GM12878 (cell line): ENCODE data around the gene SUPT3H. TPM values are rescaled to one million over a fixed set of nuclear protein-coding genes. Genes with fewer than 3 reads are reported as not detected.

ENCODE experiments used
- ATAC-seq: fragments of 200-7000 bp; cut with Tn5 transposase; 3 replicates; pipeline ENCODE4 v1.9.1; 2020; ENCODE audit warnings: mild to moderate bottlenecking, moderate library complexity
- BruUV-seq: library from RNA; stranded (reverse); fragments of 400-500 nt; replicated peaks from 2 replicates; lab custom pipeline; 2021; lab: Mats Ljungman, UMichigan
- CTCF ChIA-PET: fragments of 300-600 bp; sonication (Branson Sonifier 250); formaldehyde crosslinking; extraction: SDS; loops from one replicate; lab custom pipeline; 2021; ENCODE audit warnings: inconsistent platforms; lab: Yijun Ruan, JAX
- POLR2A ChIA-PET: fragments of 350-600 bp; formaldehyde crosslinking; extraction: SDS; loops from one replicate; lab custom pipeline; 2021; ENCODE audit warnings: inconsistent platforms; lab: Charles Lee
- RAD21 ChIA-PET: fragments of 300-600 bp; sonication (Branson Sonifier 250); formaldehyde crosslinking; loops from one replicate; lab custom pipeline; 2023; ENCODE audit warnings: antibody characterized with exemption; ENCODE audit not compliant: unreplicated experiment; lab: Charles Lee
- SMC1A ChIA-PET: fragments of 300-600 bp; sonication (Branson Sonifier 250); formaldehyde crosslinking; loops from one replicate; lab custom pipeline; 2023; ENCODE audit not compliant: unreplicated experiment, uncharacterized antibody; lab: Charles Lee
- DNase-seq: peaks from one replicate; pipeline ENCODE4 v3.0.0-alpha.2; 2011; ENCODE audit warnings: low read depth, low spot score
- FAIRE-seq: peaks from 3 replicates; lab custom pipeline; 2011; peaks lifted over from hg19 to GRCh38; lab: Jason Lieb, UNC
- H2AFZ ChIP-seq: 2 replicates; pipeline ENCODE4 v1.6.0; 2011; ENCODE audit warnings: low read depth, low read length, control low read depth; ENCODE audit not compliant: control insufficient read depth
- H3K27ac ChIP-seq: 2 replicates; pipeline ENCODE4 v1.5.1; 2011; ENCODE audit warnings: control low read depth; ENCODE audit not compliant: control insufficient read depth, insufficient read depth
- H3K27me3 ChIP-seq, 2 experiments: replicated peaks in 1 of 2; 2 replicates each; pipeline versions ENCODE4 v1.6.0 to v1.6.1; 2011; ENCODE audit warnings: low read length in 1 of 2; ENCODE audit not compliant: control insufficient read depth in 2 of 2, insufficient read depth in 2 of 2
- H3K36me3 ChIP-seq, 2 experiments: 2 replicates each; pipeline ENCODE4 v1.5.1; 2011; ENCODE audit warnings: low read length in 1 of 2; ENCODE audit not compliant: control insufficient read depth in 2 of 2, insufficient read depth in 2 of 2
- H3K4me1 ChIP-seq: 2 replicates; pipeline ENCODE4 v1.6.1; 2011; ENCODE audit warnings: mild to moderate bottlenecking, low read length, moderate library complexity, mixed read lengths; ENCODE audit not compliant: control insufficient read depth, insufficient read depth
- H3K4me2 ChIP-seq: 2 replicates; pipeline ENCODE4 v1.6.0; 2011; ENCODE audit warnings: control low read depth; ENCODE audit not compliant: control insufficient read depth, insufficient read depth
- H3K4me3 ChIP-seq: fragments of 200-600 bp; sonication (generic); 2 replicates; pipeline ENCODE4 v1.5.1; 2016
- H3K79me2 ChIP-seq: 2 replicates; pipeline ENCODE4 v1.6.0; 2011; ENCODE audit warnings: low read length; ENCODE audit not compliant: control insufficient read depth, insufficient read depth
- H3K9ac ChIP-seq: 2 replicates; pipeline ENCODE4 v1.8.0; 2011; ENCODE audit warnings: low read length, control low read depth, mixed read lengths; ENCODE audit not compliant: control insufficient read depth, insufficient read depth
- H3K9me3 ChIP-seq: replicated peaks from 3 replicates; pipeline ENCODE4 v1.5.1; 2011; ENCODE audit warnings: mild to moderate bottlenecking, low read length; ENCODE audit not compliant: control insufficient read depth, insufficient read depth
- H4K20me1 ChIP-seq: 2 replicates; pipeline ENCODE4 v1.6.0; 2011; ENCODE audit not compliant: control insufficient read depth, insufficient read depth
- EGR1 ChIP-seq, 2 experiments: IDR thresholded peaks; 1 replicate in 1 of 2; 2 replicates in 1 of 2; pipeline ENCODE4 v1.6.1; 2011 to 2012; ENCODE audit warnings: low read depth in 2 of 2, low read length in 2 of 2, borderline replicate concordance in 1 of 2, mild to moderate bottlenecking in 1 of 2, moderate library complexity in 1 of 2
- EP300 ChIP-seq, 2 experiments: fragments of 150-350 bp in 1 of 2; IDR thresholded peaks; 2 replicates each; pipeline ENCODE4 v1.6.1; 2011 to 2012; ENCODE audit warnings: low read depth in 2 of 2, low read length in 2 of 2, borderline replicate concordance in 1 of 2, improper control_type of control experiment in 1 of 2, inconsistent platforms in 1 of 2; ENCODE audit not compliant: control insufficient read depth in 1 of 2
- ETV6 ChIP-seq, 2 experiments: fragments of 450-650 bp in 1 of 2; IDR thresholded peaks in 1 of 2; conservative IDR thresholded peaks in 1 of 2; 2 replicates each; pipeline ENCODE4 v1.6.1; 2014; ENCODE audit warnings: antibody characterized with exemption in 1 of 2, borderline replicate concordance in 1 of 2, low read depth in 1 of 2, mild to moderate bottlenecking in 1 of 2, moderate library complexity in 1 of 2
- GATAD2B ChIP-seq: fragments of 450-650 bp; conservative IDR thresholded peaks from 2 replicates; pipeline ENCODE4 v1.6.1; 2017; ENCODE audit warnings: low read depth, mild to moderate bottlenecking, moderate library complexity
- IKZF2 ChIP-seq, 2 experiments: fragments of 450-650 bp; IDR thresholded peaks; 2 replicates each; pipeline ENCODE4 v1.6.1; 2017; ENCODE audit warnings: mild to moderate bottlenecking in 2 of 2, moderate library complexity in 2 of 2
- JUNB ChIP-seq: IDR thresholded peaks from 2 replicates; pipeline ENCODE4 v1.6.1; 2016; ENCODE audit warnings: antibody characterized with exemption, mild to moderate bottlenecking
- MEF2B ChIP-seq: fragments of 450-650 bp; IDR thresholded peaks from 2 replicates; pipeline ENCODE4 v1.6.1; 2018; ENCODE audit warnings: mild to moderate bottlenecking, moderate library complexity; ENCODE audit not compliant: partially characterized antibody, poor library complexity, severe bottlenecking
- NR2F1 ChIP-seq: fragments of 450-650 bp; conservative IDR thresholded peaks from 2 replicates; pipeline ENCODE4 v1.6.1; 2017; ENCODE audit warnings: mild to moderate bottlenecking
- RELB ChIP-seq: fragments of 450-650 bp; IDR thresholded peaks from 2 replicates; pipeline ENCODE4 v1.6.1; 2017; ENCODE audit warnings: low read depth, mild to moderate bottlenecking, moderate library complexity
- RUNX3 ChIP-seq: IDR thresholded peaks from 2 replicates; pipeline ENCODE4 v1.6.1; 2012; ENCODE audit warnings: low read length, inconsistent platforms
- SMARCA5 ChIP-seq: fragments of 450-650 bp; IDR thresholded peaks from 2 replicates; pipeline ENCODE4 v1.6.1; 2017; ENCODE audit warnings: mild to moderate bottlenecking
- ZNF384 ChIP-seq: IDR thresholded peaks from 2 replicates; pipeline ENCODE4 v1.6.1; 2012; ENCODE audit warnings: low read depth, mild to moderate bottlenecking, low read length, improper control_type of control experiment, borderline replicate concordance
- WGBS: methylation state at CpG from one replicate; pipeline ENCODE4 v1.1.6; 2016; ENCODE audit warnings: low lambda C conversion rate; ENCODE audit not compliant: insufficient replicate concordance, insufficient coverage; ENCODE audit errors: missing lambda C conversion rate; 5-methylcytosine and 5-hydroxymethylcytosine counted together
- in situ Hi-C: fragments of 300-500 bp; cut with MboI; formaldehyde crosslinking; loops from 9 replicates; pipeline ENCODE4 v1.14.3; 2018; ENCODE audit warnings: mixed read lengths
- intact Hi-C: fragments of 100-400 bp; cut with micrococcal nuclease; formaldehyde crosslinking; loops from one replicate; pipeline ENCODE4 v1.14.2; 2022; ENCODE audit not compliant: unreplicated experiment
- polyA plus RNA-seq, 11 experiments: library from polyadenylated mRNA; depleted of rRNA in 4 of 11; unstranded in 6 of 11; stranded (reverse) in 5 of 11; fragments of >200 nt; fragmentation: Nextera tagmentation in 4 of 11; fragmentation: Illumina TruSeq in 1 of 11; extraction: Ambion mirVana in 4 of 11; extraction: Trizol in 1 of 11; gene quantifications; 1 replicate in 1 of 11; 2 replicates in 10 of 11; pipeline versions ENCODE4 v1.2.1 to v1.2.3, GENCODE V29; 2011 to 2016; ENCODE audit warnings: inconsistent platforms in 2 of 11, missing spikeins in 2 of 11, low read depth in 1 of 11
- total RNA-seq, 4 experiments: library from RNA; depleted of rRNA in 3 of 4; stranded (reverse); fragments of >200 nt in 3 of 4; fragmentation: Illumina TruSeq in 1 of 4; extraction: Trizol in 1 of 4; gene quantifications; 2 replicates each; pipeline versions ENCODE4 v1.2.1 to v1.2.3, GENCODE V29; 2013 to 2021
- TF ChIP-seq, protein P1 (sequence below): fragments of 450-650 bp; IDR thresholded peaks from 2 replicates; pipeline ENCODE4 v1.6.1; 2016; ENCODE audit warnings: mild to moderate bottlenecking

SUPT3H gene
- total and polyA plus RNA-seq, 10 of the 15 experiments (the other 5 are each of a cell fraction or from before 2014, with no cell fraction given) = 0.51 to 3.7 (median 2.0) TPM

- DNase-seq = peak; percentile 54
- TF ChIP-seq SMARCA5 = no peak
- TF ChIP-seq GATAD2B = no peak
- TF ChIP-seq ZNF384 = peak; percentile 57; the same call in 1 of the 2 replicates
- TF ChIP-seq JUNB = 0 out of 2 replicates have a peak, but pooled peaks have one; percentile 30
- TF ChIP-seq, protein P1, sequence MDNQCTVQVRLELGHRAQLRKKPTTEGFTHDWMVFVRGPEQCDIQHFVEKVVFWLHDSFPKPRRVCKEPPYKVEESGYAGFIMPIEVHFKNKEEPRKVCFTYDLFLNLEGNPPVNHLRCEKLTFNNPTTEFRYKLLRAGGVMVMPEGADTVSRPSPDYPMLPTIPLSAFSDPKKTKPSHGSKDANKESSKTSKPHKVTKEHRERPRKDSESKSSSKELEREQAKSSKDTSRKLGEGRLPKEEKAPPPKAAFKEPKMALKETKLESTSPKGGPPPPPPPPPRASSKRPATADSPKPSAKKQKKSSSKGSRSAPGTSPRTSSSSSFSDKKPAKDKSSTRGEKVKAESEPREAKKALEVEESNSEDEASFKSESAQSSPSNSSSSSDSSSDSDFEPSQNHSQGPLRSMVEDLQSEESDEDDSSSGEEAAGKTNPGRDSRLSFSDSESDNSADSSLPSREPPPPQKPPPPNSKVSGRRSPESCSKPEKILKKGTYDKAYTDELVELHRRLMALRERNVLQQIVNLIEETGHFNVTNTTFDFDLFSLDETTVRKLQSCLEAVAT = peak; percentile 20; the same call in 1 of the 2 replicates
- TF ChIP-seq NR2F1 = peak; percentile 34; the same call in 1 of the 2 replicates
- peak in 1 of 2 experiments; percentile 18; a peak in 2 of 4 replicates for TF ChIP-seq EP300 (IDR thresholded peaks at IDR 0.05; ENCODE audit: borderline replicate concordance in 1 of 2, control insufficient read depth in 1 of 2, low read depth in 2 of 2, low read length in 2 of 2)
- TF ChIP-seq RUNX3 = peak; percentile 36; the same call in 1 of the 2 replicates
- TF ChIP-seq IKZF2 (IDR thresholded peaks at IDR 0.05) = peak; percentile 24 to 42; a peak in 2 of 4 replicates
- TF ChIP-seq MEF2B = no peak
- TF ChIP-seq RELB = peak; percentile 15; the same call in 1 of the 2 replicates
- TF ChIP-seq EGR1 (IDR thresholded peaks at IDR 0.05; ENCODE audit: borderline replicate concordance in 1 of 2, low read depth in 2 of 2, low read length in 2 of 2) = no peak
- peak in 1 of 2 experiments; percentile 17; a peak in 1 of 4 replicates for TF ChIP-seq ETV6 (conservative IDR thresholded peaks at IDR 0.05 in 1 of 2, IDR thresholded peaks at IDR 0.05 in 1 of 2; ENCODE audit: borderline replicate concordance in 1 of 2, low read depth in 1 of 2)
- no peaks in the 10 kb centered on the region for H3K27me3 ChIP-seq
- ChIA-PET POLR2A (interaction anchor here (1.3 kb wide), 1 partner anchor 34 kb away, joined by 3 read pairs; no protein-coding TSS in a partner anchor), RAD21 (no interaction called here), SMC1A (interaction anchor here (1.1 to 1.3 kb wide), 3 partner anchors 26 to 35 kb away, joined by 3 to 5 read pairs (median 4); no protein-coding TSS in a partner anchor), CTCF (interaction anchor here (0.8 kb wide), 1 partner anchor 24 kb away, joined by 3 read pairs; no protein-coding TSS in a partner anchor)
- H3K36me3 ChIP-seq = no peaks in the 10 kb centered on the region
- ATAC-seq = peak; percentile 91
- H3K4me2 ChIP-seq = no peak overlapping the region
- peak; percentile 85 for FAIRE-seq
- H3K9me3 ChIP-seq = no peaks in the 10 kb centered on the region
- 20% methylated on average over 1 of the region's 1 CpG for WGBS
- no peak overlapping the region for H3K4me3 ChIP-seq
- H2AFZ ChIP-seq = no peak overlapping the region
- H3K9ac ChIP-seq = no peak overlapping the region
- in situ Hi-C loops = no loop called here
- H3K79me2 ChIP-seq = no peaks in the 10 kb centered on the region
- no TSS peak for BruUV-seq
- no peak overlapping the region for H3K27ac ChIP-seq
- peaks cover 9% of the 10 kb centered on the region for H3K4me1 ChIP-seq
- no peaks in the 10 kb centered on the region for H4K20me1 ChIP-seq
- intact Hi-C loops = loop anchor here (2.0 kb wide), 1 partner anchor 36 kb away; no protein-coding TSS in a partner anchor
These were observed 544.5 kb downstream of the SUPT3H start for GRCh38 chr6:44833248-44833647.
